Loucy (cell line): ENCODE data around the gene KIRREL3.

ENCODE experiments used
- H2AFZ ChIP-seq: fragments of 200-600 bp; sonication (generic); 2 replicates; pipeline ENCODE4 v1.6.0; 2016; ENCODE audit warnings: antibody characterized with exemption, mild to moderate bottlenecking, low read length, moderate library complexity
- H3F3A ChIP-seq: fragments of 200-600 bp; 2 replicates; pipeline ENCODE4 v1.6.0; 2016; ENCODE audit warnings: antibody characterized with exemption, low read depth, mild to moderate bottlenecking
- H3K27me3 ChIP-seq: fragments of 200-600 bp; sonication (generic); 2 replicates; pipeline ENCODE4 v1.6.1; 2014; ENCODE audit warnings: low read length, mild to moderate bottlenecking; ENCODE audit not compliant: insufficient read depth, poor library complexity, severe bottlenecking
- H3K36me3 ChIP-seq: fragments of 200-600 bp; sonication (generic); 2 replicates; pipeline ENCODE4 v1.6.1; 2016; ENCODE audit warnings: low read length; ENCODE audit not compliant: insufficient read depth
- H3K4me1 ChIP-seq: fragments of 200-600 bp; sonication (generic); 2 replicates; pipeline ENCODE4 v1.5.1; 2014; ENCODE audit warnings: low read length, mild to moderate bottlenecking; ENCODE audit not compliant: insufficient read depth, poor library complexity, severe bottlenecking
- H3K4me2 ChIP-seq: fragments of 200-600 bp; sonication (generic); 2 replicates; pipeline ENCODE4 v1.6.0; 2014; ENCODE audit warnings: antibody characterized with exemption, low read length, low read depth, mild to moderate bottlenecking; ENCODE audit not compliant: poor library complexity, severe bottlenecking
- H3K4me3 ChIP-seq: fragments of 200-600 bp; sonication (generic); 2 replicates; pipeline ENCODE4 v1.5.1; 2014; ENCODE audit warnings: low read length, mild to moderate bottlenecking, mixed read lengths; ENCODE audit not compliant: poor library complexity, severe bottlenecking
- H3K79me2 ChIP-seq: fragments of 200-600 bp; sonication (generic); 2 replicates; pipeline ENCODE4 v1.6.1; 2014; ENCODE audit warnings: low read length; ENCODE audit not compliant: insufficient read depth
- H3K9ac ChIP-seq: fragments of 200-600 bp; sonication (generic); 2 replicates; pipeline ENCODE4 v1.6.0; 2014; ENCODE audit warnings: mild to moderate bottlenecking, low read depth, low read length, moderate library complexity; ENCODE audit not compliant: poor library complexity, severe bottlenecking
- H3K9me2 ChIP-seq: fragments of 200-600 bp; sonication (generic); replicated peaks from 2 replicates; pipeline ENCODE4 v1.6.1; 2016; ENCODE audit warnings: low read depth, low read length, mixed read lengths
- H3K9me3 ChIP-seq: fragments of 200-600 bp; sonication (generic); 2 replicates; pipeline ENCODE4 v1.6.1; 2014; ENCODE audit warnings: mild to moderate bottlenecking, antibody characterized with exemption, low read length, low read depth; ENCODE audit not compliant: insufficient read depth
- H4K20me1 ChIP-seq: fragments of 200-600 bp; sonication (generic); 2 replicates; pipeline ENCODE4 v1.6.0; 2014; ENCODE audit warnings: antibody characterized with exemption, low read length, mild to moderate bottlenecking; ENCODE audit not compliant: insufficient read depth, poor library complexity, severe bottlenecking
- EZH2phosphoT487 ChIP-seq: fragments of 200-600 bp; IDR thresholded peaks from 2 replicates; pipeline ENCODE4 v1.6.1; 2018; ENCODE audit warnings: antibody characterized with exemption, mild to moderate bottlenecking, moderate library complexity, borderline replicate concordance
- TF ChIP-seq, protein P1 (sequence below): fragments of 200-600 bp; sonication (generic); conservative IDR thresholded peaks from 2 replicates; pipeline ENCODE4 v1.5.1; 2014; ENCODE audit warnings: mild to moderate bottlenecking, antibody characterized with exemption, low read length

KIRREL3 gene

DNA sequence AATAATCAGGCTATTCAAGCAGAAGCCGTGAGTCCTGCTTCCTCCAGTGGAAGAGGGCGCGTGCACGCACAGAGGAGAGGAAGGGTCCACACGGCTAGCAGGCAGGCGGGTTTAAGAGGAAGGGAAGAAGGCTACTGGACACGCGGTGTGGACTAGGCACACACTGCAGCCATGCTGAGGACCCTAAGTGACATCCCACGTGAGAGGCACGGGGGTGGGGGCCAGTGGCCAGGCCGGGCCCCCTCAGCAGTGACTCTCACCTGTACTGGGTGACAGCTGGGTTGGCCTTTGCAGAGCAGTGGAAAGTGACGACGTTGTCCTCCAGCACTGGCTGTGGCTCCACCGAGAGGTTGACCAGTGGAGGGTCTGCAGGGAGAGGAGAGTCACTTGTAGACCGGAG is 544.5 kb downstream of the KIRREL3 start:
- Histone ChIP-seq H3K36me3 (no peaks in the 10 kb centered on the region), H3K9ac (no peak overlapping the region), H3K79me2 (no peaks in the 10 kb centered on the region), H3K9me3 (no peaks in the 10 kb centered on the region), H2AFZ (no peak overlapping the region), H3K27me3 (no peaks in the 10 kb centered on the region), H3F3A (0 out of 2 replicates have a peak, but pooled peaks cover 2% of the 10 kb centered on the region), H3K4me3 (no peak overlapping the region), H3K9me2 (no peaks in the 10 kb centered on the region), H3K4me2 (no peak overlapping the region), H4K20me1 (no peaks in the 10 kb centered on the region), H3K4me1 (no peaks in the 10 kb centered on the region)
- TF ChIP-seq, protein P1, sequence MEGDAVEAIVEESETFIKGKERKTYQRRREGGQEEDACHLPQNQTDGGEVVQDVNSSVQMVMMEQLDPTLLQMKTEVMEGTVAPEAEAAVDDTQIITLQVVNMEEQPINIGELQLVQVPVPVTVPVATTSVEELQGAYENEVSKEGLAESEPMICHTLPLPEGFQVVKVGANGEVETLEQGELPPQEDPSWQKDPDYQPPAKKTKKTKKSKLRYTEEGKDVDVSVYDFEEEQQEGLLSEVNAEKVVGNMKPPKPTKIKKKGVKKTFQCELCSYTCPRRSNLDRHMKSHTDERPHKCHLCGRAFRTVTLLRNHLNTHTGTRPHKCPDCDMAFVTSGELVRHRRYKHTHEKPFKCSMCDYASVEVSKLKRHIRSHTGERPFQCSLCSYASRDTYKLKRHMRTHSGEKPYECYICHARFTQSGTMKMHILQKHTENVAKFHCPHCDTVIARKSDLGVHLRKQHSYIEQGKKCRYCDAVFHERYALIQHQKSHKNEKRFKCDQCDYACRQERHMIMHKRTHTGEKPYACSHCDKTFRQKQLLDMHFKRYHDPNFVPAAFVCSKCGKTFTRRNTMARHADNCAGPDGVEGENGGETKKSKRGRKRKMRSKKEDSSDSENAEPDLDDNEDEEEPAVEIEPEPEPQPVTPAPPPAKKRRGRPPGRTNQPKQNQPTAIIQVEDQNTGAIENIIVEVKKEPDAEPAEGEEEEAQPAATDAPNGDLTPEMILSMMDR, result no peak
- no peak for TF ChIP-seq EZH2phosphoT487

DNA sequence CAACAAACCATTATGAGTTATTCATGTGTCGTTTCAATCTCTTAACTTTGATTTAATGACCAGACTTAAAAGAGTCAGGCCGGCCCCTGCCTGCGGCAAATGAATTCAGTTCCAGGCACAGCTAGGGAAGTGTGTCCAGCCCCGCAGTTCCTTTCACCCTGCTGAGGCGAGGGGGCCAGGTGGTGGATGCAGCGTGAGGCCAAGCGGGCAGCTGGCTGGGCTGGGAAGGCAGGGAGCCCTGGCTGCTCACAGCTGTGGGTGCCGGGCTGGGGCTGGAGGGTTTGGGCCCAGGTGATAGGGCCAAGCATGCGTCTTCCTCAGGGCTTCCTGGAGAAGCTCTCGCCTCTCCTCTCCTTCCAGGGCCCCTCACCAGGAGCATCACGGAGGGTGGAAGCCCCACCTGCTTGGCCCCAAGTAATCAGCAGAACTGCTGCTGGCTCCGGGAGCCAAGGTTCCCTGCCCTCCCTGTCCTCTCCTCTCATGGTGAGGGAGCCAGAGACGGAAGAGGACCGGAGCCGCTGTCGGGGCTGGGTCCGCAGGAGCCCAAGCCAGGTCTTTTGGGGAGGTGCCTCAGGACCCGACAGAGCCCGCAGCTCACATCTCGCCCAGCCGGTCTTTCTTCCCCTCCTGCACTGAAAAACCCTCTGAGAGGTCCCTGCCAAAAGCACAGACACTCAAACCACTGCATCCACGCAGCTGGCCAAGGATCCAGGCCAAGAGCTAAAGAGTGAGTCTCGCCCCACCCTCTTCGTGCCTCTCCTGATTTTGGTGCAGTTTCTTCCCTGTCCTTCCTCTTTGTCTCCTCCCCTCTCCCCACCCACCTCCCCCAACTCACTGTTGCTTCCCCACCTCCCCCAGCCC is 548.1 kb downstream of the KIRREL3 start:
- Histone ChIP-seq H3K9me2 (no peaks in the 10 kb centered on the region), H4K20me1 (no peaks in the 10 kb centered on the region), H3K27me3 (no peaks in the 10 kb centered on the region), H2AFZ (no peak overlapping the region), H3F3A (0 out of 2 replicates have a peak, but pooled peaks cover 6% of the 10 kb centered on the region), H3K36me3 (no peaks in the 10 kb centered on the region), H3K79me2 (no peaks in the 10 kb centered on the region), H3K9me3 (no peaks in the 10 kb centered on the region), H3K4me3 (no peak overlapping the region), H3K4me1 (no peaks in the 10 kb centered on the region), H3K4me2 (no peak overlapping the region), H3K9ac (no peak overlapping the region)
- TF ChIP-seq, protein P1, result no peak
- no peak for TF ChIP-seq EZH2phosphoT487

DNA sequence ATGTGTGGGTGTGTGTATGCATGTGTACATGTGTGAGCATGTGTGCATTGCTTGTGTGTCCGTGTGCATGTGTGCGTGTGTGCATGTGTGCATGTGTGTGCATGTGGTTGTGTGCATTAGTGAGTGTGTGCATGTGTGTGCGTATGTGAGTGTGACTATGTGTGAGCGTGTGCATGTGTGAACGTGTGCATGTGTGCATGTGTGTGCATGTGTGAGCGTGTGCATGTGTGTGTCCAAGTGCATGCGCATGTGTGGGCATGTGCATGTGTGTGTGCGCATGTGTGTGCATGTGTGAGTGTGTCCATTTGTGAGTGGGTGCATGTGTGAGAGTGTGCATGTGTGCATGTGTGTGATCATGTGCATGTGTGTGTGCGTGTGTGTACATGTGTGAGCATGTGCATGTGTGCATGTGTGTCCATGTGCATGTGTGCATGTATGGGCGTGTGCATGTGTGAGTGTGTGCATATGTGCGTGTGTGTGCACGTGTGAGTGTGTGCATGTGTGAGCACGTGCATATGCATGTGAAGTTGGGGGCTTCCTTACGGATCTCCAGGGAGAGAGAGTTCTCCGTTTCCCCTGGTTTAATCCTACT is 549.3 kb downstream of the KIRREL3 start:
- Histone ChIP-seq H3K9me2 (no peaks in the 10 kb centered on the region), H2AFZ (no peak overlapping the region), H3K27me3 (no peaks in the 10 kb centered on the region), H4K20me1 (no peaks in the 10 kb centered on the region), H3K4me3 (no peak overlapping the region), H3K4me1 (no peaks in the 10 kb centered on the region), H3K9ac (no peak overlapping the region), H3F3A (0 out of 2 replicates have a peak, but pooled peaks cover 6% of the 10 kb centered on the region), H3K4me2 (no peak overlapping the region), H3K36me3 (no peaks in the 10 kb centered on the region), H3K9me3 (no peaks in the 10 kb centered on the region), H3K79me2 (no peaks in the 10 kb centered on the region)
- no peak for TF ChIP-seq EZH2phosphoT487
- TF ChIP-seq, protein P1, result no peak
